Parathyroid adenoma (tissue), 2 donors: Measurements from ENCODE around the gene TMEM163.

ENCODE experiments used
- H2AFZ ChIP-seq: fragments of 300-600 bp; sonication (generic); one replicate; pipeline ENCODE4 v1.7.0; 2017; ENCODE audit warnings: antibody characterized with exemption, mild to moderate bottlenecking
- H3K27ac ChIP-seq: fragments of 300-600 bp; sonication (generic); one replicate; pipeline ENCODE4 v1.7.0; 2017
- H3K27me3 ChIP-seq: fragments of 300-600 bp; sonication (generic); one replicate; pipeline ENCODE4 v1.7.0; 2017; ENCODE audit warnings: low read length; ENCODE audit not compliant: control insufficient read depth, insufficient read depth
- H3K36me3 ChIP-seq: fragments of 300-600 bp; sonication (generic); one replicate; pipeline ENCODE4 v1.7.0; 2017; ENCODE audit warnings: low read length; ENCODE audit not compliant: control insufficient read depth, insufficient read depth
- H3K4me1 ChIP-seq: fragments of 300-600 bp; sonication (generic); one replicate; pipeline ENCODE4 v1.7.0; 2017; ENCODE audit warnings: control low read depth
- H3K4me2 ChIP-seq: fragments of 300-600 bp; sonication (generic); one replicate; pipeline ENCODE4 v1.7.0; 2017; ENCODE audit warnings: low read length
- H3K4me3 ChIP-seq: fragments of 300-600 bp; sonication (generic); one replicate; pipeline ENCODE4 v1.7.0; 2017; ENCODE audit warnings: low read depth, low read length
- H3K79me2 ChIP-seq: fragments of 300-600 bp; sonication (generic); one replicate; pipeline ENCODE4 v1.7.0; 2017; ENCODE audit warnings: control low read depth
- H3K9ac ChIP-seq: fragments of 300-600 bp; sonication (generic); one replicate; pipeline ENCODE4 v1.7.0; 2017; ENCODE audit warnings: mild to moderate bottlenecking
- H3K9me3 ChIP-seq: fragments of 300-600 bp; sonication (generic); one replicate; pipeline ENCODE4 v1.7.0; 2017; ENCODE audit warnings: low read length; ENCODE audit not compliant: control insufficient read depth
- TF ChIP-seq, protein P1 (sequence below): fragments of 300-600 bp; sonication (generic); IDR thresholded peaks from one replicate; pipeline ENCODE4 v1.7.0; 2017; ENCODE audit warnings: antibody characterized with exemption, mild to moderate bottlenecking
- donor health status: primary hyperparathyroidism.

Gene TMEM163

DNA sequence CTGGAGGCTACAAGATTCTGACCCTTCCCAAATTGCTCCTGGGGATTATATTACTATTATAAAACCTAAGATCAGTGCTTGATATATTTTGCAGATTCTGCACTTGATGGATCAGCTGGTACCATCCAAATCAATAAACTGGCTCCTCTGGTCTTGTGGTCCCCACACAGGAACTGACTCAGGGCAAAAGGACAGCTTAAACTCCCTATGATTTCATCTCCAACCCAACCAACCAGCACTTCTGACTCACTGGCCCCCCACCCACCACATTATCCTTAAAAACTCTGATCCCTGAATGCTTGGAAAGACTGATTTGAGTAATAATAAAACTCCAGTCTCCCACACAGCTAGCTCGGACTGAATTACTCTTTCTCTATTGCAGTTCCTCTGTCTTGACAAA, 82.1 kb downstream of the TMEM163 start:
- H3K27me3 ChIP-seq, result no peaks in the 10 kb centered on the region
- no peak overlapping the region for H3K4me2 ChIP-seq
- TF ChIP-seq, protein P1, sequence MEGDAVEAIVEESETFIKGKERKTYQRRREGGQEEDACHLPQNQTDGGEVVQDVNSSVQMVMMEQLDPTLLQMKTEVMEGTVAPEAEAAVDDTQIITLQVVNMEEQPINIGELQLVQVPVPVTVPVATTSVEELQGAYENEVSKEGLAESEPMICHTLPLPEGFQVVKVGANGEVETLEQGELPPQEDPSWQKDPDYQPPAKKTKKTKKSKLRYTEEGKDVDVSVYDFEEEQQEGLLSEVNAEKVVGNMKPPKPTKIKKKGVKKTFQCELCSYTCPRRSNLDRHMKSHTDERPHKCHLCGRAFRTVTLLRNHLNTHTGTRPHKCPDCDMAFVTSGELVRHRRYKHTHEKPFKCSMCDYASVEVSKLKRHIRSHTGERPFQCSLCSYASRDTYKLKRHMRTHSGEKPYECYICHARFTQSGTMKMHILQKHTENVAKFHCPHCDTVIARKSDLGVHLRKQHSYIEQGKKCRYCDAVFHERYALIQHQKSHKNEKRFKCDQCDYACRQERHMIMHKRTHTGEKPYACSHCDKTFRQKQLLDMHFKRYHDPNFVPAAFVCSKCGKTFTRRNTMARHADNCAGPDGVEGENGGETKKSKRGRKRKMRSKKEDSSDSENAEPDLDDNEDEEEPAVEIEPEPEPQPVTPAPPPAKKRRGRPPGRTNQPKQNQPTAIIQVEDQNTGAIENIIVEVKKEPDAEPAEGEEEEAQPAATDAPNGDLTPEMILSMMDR, result no peak
- H3K79me2 ChIP-seq, result no peaks in the 10 kb centered on the region
- no peaks in the 10 kb centered on the region for H3K36me3 ChIP-seq
- no peak overlapping the region for H3K4me3 ChIP-seq
- no peaks in the 10 kb centered on the region for H3K4me1 ChIP-seq
- H3K9me3 ChIP-seq, result no peaks in the 10 kb centered on the region
- H3K9ac ChIP-seq, result no peak overlapping the region
- H2AFZ ChIP-seq, result no peak overlapping the region
- no peak overlapping the region for H3K27ac ChIP-seq

DNA sequence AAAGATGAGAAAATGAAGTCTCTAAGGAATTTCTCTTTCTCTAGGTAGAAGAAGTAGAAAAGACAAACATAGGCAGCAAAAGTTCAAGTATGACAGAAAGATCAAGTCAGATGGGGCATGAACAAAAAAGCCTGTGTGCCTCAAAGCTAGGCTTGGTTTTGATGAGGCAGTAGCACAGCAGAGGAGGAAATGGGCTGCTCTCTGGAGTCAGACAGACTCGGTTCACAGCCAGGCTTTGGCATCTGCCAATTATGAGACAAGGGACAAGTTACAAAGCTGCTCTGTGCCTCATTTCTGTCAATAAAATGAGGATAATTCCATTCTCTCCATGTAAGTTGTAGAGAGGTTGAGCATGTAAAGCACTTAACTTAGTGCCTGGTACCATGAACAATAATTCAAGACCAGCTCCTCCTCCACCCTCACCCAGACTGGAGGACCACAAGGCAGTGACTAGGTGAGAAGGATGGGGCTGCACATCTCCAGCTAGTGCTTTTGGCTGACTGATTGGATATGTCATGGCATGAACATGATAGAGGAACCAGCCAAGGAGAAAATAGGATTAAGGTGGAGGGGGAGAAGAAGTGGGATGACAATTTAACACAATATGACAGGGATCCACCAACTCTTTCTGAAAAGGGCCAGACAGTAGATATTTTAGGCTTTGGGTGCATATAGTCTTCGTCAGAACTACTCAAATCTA, 84.6 kb downstream of the TMEM163 start:
- no peaks in the 10 kb centered on the region for H3K4me1 ChIP-seq
- no peak overlapping the region for H3K4me3 ChIP-seq
- no peaks in the 10 kb centered on the region for H3K36me3 ChIP-seq
- no peak overlapping the region for H2AFZ ChIP-seq
- no peaks in the 10 kb centered on the region for H3K79me2 ChIP-seq
- no peaks in the 10 kb centered on the region for H3K9me3 ChIP-seq
- no peak overlapping the region for H3K9ac ChIP-seq
- TF ChIP-seq, protein P1, result no peak
- no peak overlapping the region for H3K4me2 ChIP-seq
- no peak overlapping the region for H3K27ac ChIP-seq
- H3K27me3 ChIP-seq, result no peaks in the 10 kb centered on the region

DNA sequence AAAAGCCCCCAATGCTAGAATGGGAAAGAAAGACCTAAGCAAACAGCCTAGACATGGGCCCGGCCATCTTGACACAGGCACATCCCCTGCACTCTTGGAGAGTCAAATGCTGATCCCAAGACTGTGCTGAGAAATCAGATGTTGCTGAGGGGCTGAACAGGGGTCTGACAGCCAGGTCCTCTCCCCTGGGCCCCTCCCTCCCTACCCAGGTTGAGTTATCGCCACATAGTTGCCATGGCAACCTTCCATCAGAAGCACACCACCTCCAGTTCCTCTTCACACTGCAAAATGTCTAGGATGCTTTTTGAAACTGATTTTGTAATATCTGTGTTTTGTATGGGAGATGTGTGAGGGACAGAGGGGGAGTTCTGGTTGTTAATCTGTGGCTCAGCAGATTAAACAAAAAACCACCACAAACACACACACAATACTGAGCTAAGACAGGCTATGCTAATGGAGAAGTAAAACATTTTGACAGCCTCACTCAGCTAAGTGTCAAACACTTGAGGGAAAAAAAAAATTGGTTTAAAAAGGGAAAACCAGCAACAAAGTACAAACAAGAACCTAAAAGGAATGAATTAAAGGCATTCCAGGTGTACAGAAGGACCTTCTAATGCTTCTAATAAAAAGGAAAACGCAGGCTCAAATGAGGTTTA, 88.2 kb downstream of the TMEM163 start:
- Histone ChIP-seq H3K4me3 (no peak overlapping the region), H3K4me2 (no peak overlapping the region), H3K27ac (no peak overlapping the region), H3K4me1 (no peaks in the 10 kb centered on the region), H3K9ac (no peak overlapping the region), H3K36me3 (no peaks in the 10 kb centered on the region), H3K27me3 (no peaks in the 10 kb centered on the region), H3K9me3 (no peaks in the 10 kb centered on the region), H2AFZ (no peak overlapping the region), H3K79me2 (no peaks in the 10 kb centered on the region)
- TF ChIP-seq, protein P1, result no peak

DNA sequence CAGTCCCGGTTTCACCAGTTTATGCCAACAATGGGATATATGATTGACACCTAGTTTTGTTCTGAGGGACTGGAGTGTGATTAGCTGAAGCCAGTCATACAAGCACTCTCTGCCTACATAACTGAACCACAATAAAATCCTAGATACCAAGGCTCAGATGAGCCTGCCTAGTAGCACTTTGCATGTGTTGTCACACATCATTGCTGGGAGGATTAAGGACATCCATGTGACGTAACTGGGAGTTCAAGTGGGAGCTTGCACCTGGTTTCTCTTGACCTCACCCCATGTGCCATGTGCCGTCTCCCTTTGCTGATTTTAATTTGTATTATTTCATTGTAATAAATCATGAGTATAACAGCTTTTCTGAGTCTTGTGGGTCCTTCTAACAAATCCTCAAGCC, 90.3 kb downstream of the TMEM163 start:
- no peaks in the 10 kb centered on the region for H3K9me3 ChIP-seq
- H3K9ac ChIP-seq, result no peak overlapping the region
- no peak overlapping the region for H3K4me2 ChIP-seq
- H2AFZ ChIP-seq, result no peak overlapping the region
- no peaks in the 10 kb centered on the region for H3K79me2 ChIP-seq
- no peaks in the 10 kb centered on the region for H3K36me3 ChIP-seq
- no peaks in the 10 kb centered on the region for H3K4me1 ChIP-seq
- TF ChIP-seq, protein P1, result no peak
- H3K27ac ChIP-seq, result no peak overlapping the region
- H3K4me3 ChIP-seq, result no peak overlapping the region
- no peaks in the 10 kb centered on the region for H3K27me3 ChIP-seq

DNA sequence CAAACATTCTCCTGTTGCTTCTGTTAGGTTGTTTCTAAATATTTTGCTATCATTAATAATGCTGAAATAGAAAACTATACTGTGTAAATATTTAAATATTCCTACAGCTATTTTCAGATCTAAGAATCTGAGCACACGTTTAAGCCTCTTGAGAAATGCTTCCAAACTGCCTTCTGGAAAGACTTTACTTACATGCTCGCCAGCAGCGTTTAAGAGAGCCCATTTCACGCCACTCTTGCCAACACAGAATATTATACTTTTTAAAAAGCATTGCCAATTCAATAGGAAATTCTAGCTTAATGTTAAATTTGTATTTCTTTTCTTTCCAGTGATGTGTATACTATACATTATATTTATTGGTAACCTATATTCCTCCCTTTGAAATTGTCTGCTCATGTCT, 92.0 kb downstream of the TMEM163 start:
- H3K4me3 ChIP-seq, result no peak overlapping the region
- no peak overlapping the region for H2AFZ ChIP-seq
- no peaks in the 10 kb centered on the region for H3K36me3 ChIP-seq
- H3K9ac ChIP-seq, result no peak overlapping the region
- H3K27me3 ChIP-seq, result no peaks in the 10 kb centered on the region
- H3K4me1 ChIP-seq, result no peaks in the 10 kb centered on the region
- TF ChIP-seq, protein P1, result no peak
- no peaks in the 10 kb centered on the region for H3K9me3 ChIP-seq
- no peak overlapping the region for H3K4me2 ChIP-seq
- H3K27ac ChIP-seq, result no peak overlapping the region
- H3K79me2 ChIP-seq, result no peaks in the 10 kb centered on the region
